Activated CD8-positive, alpha-beta T cell treated with anti-CD3 and anti-CD28 coated beads for 36 hours (primary cell): Measurements from ENCODE around the gene L3MBTL4. TPM values are rescaled to one million over a fixed set of nuclear protein-coding genes. Genes with fewer than 3 reads are reported as not detected.
"Not testable (repeated sequence)": the region's sequence is repeated elsewhere in the genome, so short reads cannot be mapped to it uniquely, and the experiment has no call there.

Source experiments
- ATAC-seq: fragments of 200-7000 bp; cut with Tn5 transposase; one replicate; pipeline ENCODE4 v1.10.0; 2021; ENCODE audit warnings: mild to moderate bottlenecking, moderate library complexity
- CTCF ChIA-PET: fragments of 350-600 bp; sonication (Branson Sonifier 250); formaldehyde crosslinking; loops from one replicate; lab custom pipeline; 2021; ENCODE audit warnings: antibody characterized with exemption; lab: Charles Lee
- POLR2A ChIA-PET: fragments of 350-600 bp; sonication (Branson Sonifier 250); formaldehyde crosslinking; loops from one replicate; lab custom pipeline; 2021; ENCODE audit warnings: antibody characterized with exemption; lab: Charles Lee
- DNase-seq: peaks from one replicate; pipeline ENCODE4 v3.0.0-alpha.2; 2020
- H3K27ac Mint-ChIP-seq: one replicate; pipeline ENCODE4 v1.8.0; 2021; ENCODE audit warnings: mild to moderate bottlenecking, mixed read lengths
- H3K27me3 Mint-ChIP-seq: one replicate; pipeline ENCODE4 v1.8.0; 2021; ENCODE audit warnings: mixed read lengths
- H3K36me3 Mint-ChIP-seq: one replicate; pipeline ENCODE4 v1.8.0; 2021; ENCODE audit warnings: low read depth, mixed read lengths
- H3K4me1 Mint-ChIP-seq: one replicate; pipeline ENCODE4 v1.8.0; 2021; ENCODE audit warnings: low read depth, mixed read lengths
- H3K4me3 Mint-ChIP-seq: one replicate; pipeline ENCODE4 v1.8.0; 2021; ENCODE audit warnings: mild to moderate bottlenecking, moderate library complexity, mixed read lengths
- H3K9me3 Mint-ChIP-seq: one replicate; pipeline ENCODE4 v1.8.0; 2021; ENCODE audit warnings: mixed read lengths
- intact Hi-C: fragments of 100-400 bp; cut with micrococcal nuclease; formaldehyde crosslinking; loops from one replicate; pipeline ENCODE4 v1.10.0; 2022
- total RNA-seq, 2 experiments: library from RNA; stranded (reverse); gene quantifications; one replicate each; pipeline ENCODE4 v1.2.3, GENCODE V29; 2021
- TF ChIP-seq, protein P1 (sequence below): fragments of 200-600 bp; IDR thresholded peaks from one replicate; pipeline ENCODE4 v1.8.0; 2022; ENCODE audit warnings: antibody characterized with exemption, mild to moderate bottlenecking

The L3MBTL4 gene
- total RNA-seq, 2 experiments from 2014 or later = not detected

DNA sequence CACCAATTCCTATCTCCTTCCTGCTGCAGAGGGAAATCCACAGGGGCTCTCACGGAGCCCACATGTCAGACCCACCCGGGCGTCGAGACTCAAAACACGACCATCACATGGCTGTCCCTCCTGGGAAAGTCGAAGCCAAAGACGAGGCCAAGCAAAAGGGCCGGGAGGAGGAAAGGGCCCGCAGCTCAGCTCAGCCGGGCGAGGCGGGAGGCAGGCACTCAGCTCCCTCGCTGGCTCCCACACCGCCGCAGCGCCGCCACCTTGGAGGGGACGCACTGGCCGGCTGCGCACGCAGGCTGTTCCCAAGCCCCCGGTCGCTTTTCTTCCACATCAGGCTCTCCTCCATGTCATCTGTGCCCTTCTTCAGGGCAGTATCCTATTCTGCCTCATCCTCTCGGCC, 130.4 kb downstream of the L3MBTL4 start:
- no peaks in the 10 kb centered on the region for H3K9me3 Mint-ChIP-seq
- POLR2A ChIA-PET = interaction anchor here (0.7 kb wide), 1 partner anchor 326 kb away, joined by 3 read pairs; no protein-coding TSS in a partner anchor

DNA sequence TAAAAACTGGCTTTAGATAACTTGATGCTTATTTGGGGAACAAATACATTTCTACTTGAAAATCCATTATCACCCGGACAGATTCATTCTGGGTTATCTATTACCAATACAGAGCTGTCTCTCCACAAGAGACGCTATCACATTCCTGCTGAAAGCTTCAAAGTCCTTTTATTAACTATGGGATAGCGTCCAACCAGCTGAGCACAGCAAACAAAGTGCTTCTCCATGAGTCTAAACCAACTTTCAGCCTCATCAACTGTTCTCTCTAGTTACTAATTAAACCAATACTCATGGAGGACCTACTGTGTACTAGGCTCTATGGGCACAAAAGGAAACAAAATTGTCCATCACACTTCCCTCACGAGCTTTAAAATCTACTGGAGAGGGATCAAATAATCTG, 132.8 kb downstream of the L3MBTL4 start:
- Mint-ChIP-seq H3K27me3 (no peaks in the 10 kb centered on the region), H3K27ac (no peak overlapping the region), H3K36me3 (no peaks in the 10 kb centered on the region), H3K9me3 (no peaks in the 10 kb centered on the region), H3K4me3 (no peak overlapping the region), H3K4me1 (no peaks in the 10 kb centered on the region)
- TF ChIP-seq, protein P1, sequence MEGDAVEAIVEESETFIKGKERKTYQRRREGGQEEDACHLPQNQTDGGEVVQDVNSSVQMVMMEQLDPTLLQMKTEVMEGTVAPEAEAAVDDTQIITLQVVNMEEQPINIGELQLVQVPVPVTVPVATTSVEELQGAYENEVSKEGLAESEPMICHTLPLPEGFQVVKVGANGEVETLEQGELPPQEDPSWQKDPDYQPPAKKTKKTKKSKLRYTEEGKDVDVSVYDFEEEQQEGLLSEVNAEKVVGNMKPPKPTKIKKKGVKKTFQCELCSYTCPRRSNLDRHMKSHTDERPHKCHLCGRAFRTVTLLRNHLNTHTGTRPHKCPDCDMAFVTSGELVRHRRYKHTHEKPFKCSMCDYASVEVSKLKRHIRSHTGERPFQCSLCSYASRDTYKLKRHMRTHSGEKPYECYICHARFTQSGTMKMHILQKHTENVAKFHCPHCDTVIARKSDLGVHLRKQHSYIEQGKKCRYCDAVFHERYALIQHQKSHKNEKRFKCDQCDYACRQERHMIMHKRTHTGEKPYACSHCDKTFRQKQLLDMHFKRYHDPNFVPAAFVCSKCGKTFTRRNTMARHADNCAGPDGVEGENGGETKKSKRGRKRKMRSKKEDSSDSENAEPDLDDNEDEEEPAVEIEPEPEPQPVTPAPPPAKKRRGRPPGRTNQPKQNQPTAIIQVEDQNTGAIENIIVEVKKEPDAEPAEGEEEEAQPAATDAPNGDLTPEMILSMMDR = no peak
- intact Hi-C loops = no loop called here
- ChIA-PET POLR2A (no interaction called here), CTCF (no interaction called here)
- DNase-seq (no peak), ATAC-seq (no peak)

More for the DNA sequence above, 130.4 kb downstream of the L3MBTL4 start:
- Mint-ChIP-seq H3K4me1 (no peaks in the 10 kb centered on the region), H3K4me3 (no peak overlapping the region), H3K27me3 (no peaks in the 10 kb centered on the region), H3K27ac (no peak overlapping the region), H3K36me3 (no peaks in the 10 kb centered on the region)
- ATAC-seq = no peak
- DNase-seq = no peak
- CTCF ChIA-PET = no interaction called here
- intact Hi-C loops = no loop called here
- TF ChIP-seq, protein P1 = no peak

DNA sequence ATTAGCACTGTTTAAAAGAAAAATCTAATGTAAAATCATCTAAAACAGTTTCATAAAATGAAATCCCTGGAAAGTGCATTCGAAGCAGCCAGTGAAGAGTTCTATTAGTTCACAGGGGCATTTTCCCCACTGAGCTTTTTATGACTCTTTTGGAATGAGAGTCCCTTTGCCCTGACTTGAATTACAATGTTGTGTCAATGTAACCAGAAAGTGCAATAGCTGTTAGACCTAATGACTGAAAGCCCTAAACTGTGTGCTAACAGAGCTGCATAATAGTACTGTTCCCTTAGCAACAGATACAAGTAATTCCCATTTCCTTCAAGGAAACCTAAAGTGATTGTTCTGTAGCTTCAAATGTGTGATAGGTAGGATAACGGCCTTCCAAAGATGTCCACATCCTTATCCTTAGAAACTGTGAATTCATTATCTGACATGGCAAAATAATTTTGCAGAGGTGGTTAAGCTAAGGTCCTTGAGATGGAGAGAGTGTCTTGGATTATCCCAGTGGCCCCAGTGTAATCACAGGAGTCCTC, 134.4 kb downstream of the L3MBTL4 start:
- Mint-ChIP-seq H3K4me3 (no peak overlapping the region), H3K36me3 (no peaks in the 10 kb centered on the region), H3K4me1 (no peaks in the 10 kb centered on the region), H3K27ac (no peak overlapping the region), H3K27me3 (no peaks in the 10 kb centered on the region), H3K9me3 (no peaks in the 10 kb centered on the region)
- ATAC-seq = no peak
- TF ChIP-seq, protein P1 = no peak
- no peak for DNase-seq
- POLR2A ChIA-PET = no interaction called here
- intact Hi-C loops = no loop called here
- CTCF ChIA-PET = no interaction called here

DNA sequence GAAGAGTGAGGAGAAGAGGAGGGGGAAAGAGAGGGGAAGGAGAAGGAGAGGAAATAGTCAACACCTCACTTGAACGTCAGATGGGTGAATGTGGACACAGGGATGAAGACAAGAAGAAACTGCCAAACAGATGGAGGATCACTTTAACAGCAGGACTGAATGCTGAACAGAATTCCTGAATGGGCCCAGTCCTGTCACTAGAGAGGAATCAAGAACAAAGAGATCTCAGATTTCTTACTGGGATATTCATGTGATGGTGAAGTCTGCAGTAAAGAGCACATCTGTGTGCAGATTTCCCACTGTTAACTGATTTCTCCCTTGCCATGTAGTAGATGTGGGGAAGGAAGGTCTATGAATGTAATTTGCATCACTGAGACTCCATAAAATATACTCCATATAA, 135.4 kb downstream of the L3MBTL4 start:
- TF ChIP-seq, protein P1 = no peak
- DNase-seq = no peak
- CTCF ChIA-PET = no interaction called here
- POLR2A ChIA-PET = no interaction called here
- H3K36me3 Mint-ChIP-seq = no peaks in the 10 kb centered on the region
- no peaks in the 10 kb centered on the region for H3K4me1 Mint-ChIP-seq
- no peak for ATAC-seq
- intact Hi-C loops = loop anchor here (10.0 kb wide), 1 partner anchor 65 kb away; no protein-coding TSS in a partner anchor
- no peaks in the 10 kb centered on the region for H3K27me3 Mint-ChIP-seq
- no peak overlapping the region for H3K27ac Mint-ChIP-seq
- H3K4me3 Mint-ChIP-seq = no peak overlapping the region
- H3K9me3 Mint-ChIP-seq = no peaks in the 10 kb centered on the region

DNA sequence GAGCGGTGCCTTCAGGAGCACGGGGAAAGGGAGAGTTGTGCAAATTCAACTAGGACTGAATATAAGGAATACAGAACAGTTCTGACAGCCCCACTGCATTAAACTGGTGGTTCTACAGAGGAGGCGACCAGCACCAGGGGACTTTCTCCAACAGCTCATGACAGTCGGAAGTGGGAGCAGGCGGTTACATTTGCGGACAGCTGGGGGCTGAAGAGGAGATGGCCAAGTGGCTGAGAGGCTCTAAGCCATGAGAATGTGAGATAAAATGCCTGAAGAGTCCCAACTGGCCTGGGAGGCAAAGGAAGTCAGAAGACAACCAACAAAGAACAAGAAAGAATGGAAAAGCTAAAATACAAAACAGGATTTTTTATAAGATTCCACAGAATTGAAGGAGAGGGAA, 141.3 kb downstream of the L3MBTL4 start:
- Mint-ChIP-seq H3K27ac (no peak overlapping the region), H3K4me1 (no peaks in the 10 kb centered on the region), H3K9me3 (peaks cover 8% of the 10 kb centered on the region), H3K27me3 (peaks cover 2% of the 10 kb centered on the region), H3K36me3 (no peaks in the 10 kb centered on the region), H3K4me3 (no peak overlapping the region)
- TF ChIP-seq, protein P1 = no peak
- intact Hi-C loops = loop anchor here (10.0 kb wide), 1 partner anchor 59 kb away; no protein-coding TSS in a partner anchor
- ATAC-seq (no peak), DNase-seq (no peak)
- ChIA-PET CTCF (no interaction called here), POLR2A (no interaction called here)

DNA sequence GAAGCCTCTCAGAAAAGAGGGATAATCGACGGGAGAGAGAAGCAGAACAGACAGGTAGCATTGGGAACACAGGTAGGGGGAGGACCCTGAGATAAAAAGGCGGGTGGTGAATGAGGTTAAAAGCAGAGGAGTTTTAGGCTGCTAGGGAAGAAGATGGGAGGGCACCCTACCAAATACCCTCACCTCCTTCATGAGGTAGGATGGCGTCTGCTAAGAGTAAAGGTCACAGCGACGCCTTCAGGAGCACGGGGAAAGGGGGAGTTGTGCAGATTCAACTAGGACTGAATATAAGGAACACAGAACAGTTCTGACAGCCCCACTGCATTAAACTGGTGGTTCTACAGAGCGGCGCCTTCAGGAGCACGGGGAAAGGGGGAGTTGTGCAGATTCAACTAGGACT, 142.6 kb downstream of the L3MBTL4 start:
- DNase-seq, H3K27me3 Mint-ChIP-seq, POLR2A ChIA-PET, H3K36me3 Mint-ChIP-seq, H3K27ac Mint-ChIP-seq, H3K4me1 Mint-ChIP-seq, H3K9me3 Mint-ChIP-seq, CTCF ChIA-PET, H3K4me3 Mint-ChIP-seq, ATAC-seq: not testable (repeated sequence)
- intact Hi-C loops = loop anchor here (10.0 kb wide), 1 partner anchor 57 kb away; no protein-coding TSS in a partner anchor
